Tibial nerve (tissue), 4 donors: ENCODE measurements around the gene RAPSN. TPM values are rescaled to one million over a fixed set of nuclear protein-coding genes. Genes with fewer than 3 reads are reported as not detected.

Experiments
- DNase-seq, 2 donors: peaks; one replicate each; pipeline ENCODE4 v3.0.0-alpha.2; 2019; ENCODE audit warnings: low spot score in 2 of 2
- H3K27ac ChIP-seq, 4 donors: fragments of 200-600 bp; sonication (generic) in 3 of 4; one replicate each; pipeline ENCODE4 v1.5.1; 2017 to 2019; ENCODE audit warnings: mild to moderate bottlenecking in 1 of 4
- H3K27me3 ChIP-seq, 2 donors: fragments of 200-600 bp; sonication (generic) in 1 of 2; one replicate each; pipeline versions ENCODE4 v1.5.1 to v1.6.0; 2017 to 2019
- H3K36me3 ChIP-seq, 3 donors: fragments of 200-600 bp; sonication (generic); one replicate each; pipeline ENCODE4 v1.5.1; 2018 to 2019
- H3K4me1 ChIP-seq, 4 donors: fragments of 200-600 bp; sonication (generic) in 3 of 4; one replicate each; pipeline ENCODE4 v1.5.1; 2017 to 2019
- H3K4me3 ChIP-seq, 4 donors: fragments of 200-600 bp; sonication (generic) in 3 of 4; one replicate each; pipeline ENCODE4 v1.5.1; 2017 to 2019; ENCODE audit warnings: mild to moderate bottlenecking in 1 of 4, moderate library complexity in 1 of 4
- H3K9me3 ChIP-seq, 4 donors: fragments of 200-600 bp; sonication (generic) in 3 of 4; one replicate each; pipeline ENCODE4 v1.5.1; 2017 to 2019
- CTCF ChIP-seq, 5 experiments: fragments of 200-600 bp in 3 of 5; fragments of 450-650 bp in 2 of 5; sonication (generic) in 3 of 5; IDR thresholded peaks; one replicate each; pipeline ENCODE4 v1.5.1; 2016 to 2019; ENCODE audit warnings: antibody characterized with exemption in 5 of 5, mild to moderate bottlenecking in 3 of 5, moderate library complexity in 2 of 5
- EP300 ChIP-seq, 2 donors: sonication (generic); formaldehyde crosslinking; IDR thresholded peaks; one replicate each; pipeline ENCODE4 v1.6.1; 2017; ENCODE audit warnings: antibody characterized with exemption in 2 of 2, mild to moderate bottlenecking in 1 of 2
- POLR2A ChIP-seq, 2 donors: fragments of 450-650 bp; IDR thresholded peaks; one replicate each; pipeline ENCODE4 v1.6.1; 2017; ENCODE audit warnings: antibody characterized with exemption in 2 of 2, mild to moderate bottlenecking in 2 of 2, moderate library complexity in 2 of 2
- WGBS, 2 donors: methylation state at CpG; one replicate each; pipeline ENCODE4 v1.1.5; 2018; 5-methylcytosine and 5-hydroxymethylcytosine counted together
- total RNA-seq, 4 donors: library from RNA; depleted of rRNA; stranded (reverse); fragments of >200 nt; gene quantifications; one replicate each; pipeline ENCODE4 v1.1.0, GENCODE V29; 2016

Gene RAPSN
- total RNA-seq, 4 donors from 2014 or later = 2.2 to 6.7 (median 2.7) TPM

GRCh38 chr11:47470671-47471070 lies 21.7 kb upstream of the RAPSN start:
- H3K36me3 ChIP-seq = peaks cover 0 to 67% (median 23%) of the 10 kb centered on the region in 3 donors
- no peak for DNase-seq
- 80 to 81% methylated on average over 4 of the region's 4 CpGs for WGBS, 2 donors
- H3K27ac ChIP-seq = peak overlapping the region in 1 of 4 donors; percentile 83
- peaks cover 0 to 46% (median 27%) of the 10 kb centered on the region in 4 donors for H3K4me1 ChIP-seq
- no peak for TF ChIP-seq CTCF (IDR thresholded peaks at IDR 0.05)
- no peak for TF ChIP-seq POLR2A (IDR thresholded peaks at IDR 0.05)
- TF ChIP-seq EP300 (IDR thresholded peaks at IDR 0.05) = no peak
- H3K27me3 ChIP-seq = no peaks in the 10 kb centered on the region
- no peaks in the 10 kb centered on the region for H3K9me3 ChIP-seq
- H3K4me3 ChIP-seq = no peak overlapping the region

GRCh38 chr11:47469361-47470179 lies 20.6 kb upstream of the RAPSN start:
- no peak for TF ChIP-seq EP300 (IDR thresholded peaks at IDR 0.05)
- TF ChIP-seq POLR2A (IDR thresholded peaks at IDR 0.05) = no peak
- no peak for TF ChIP-seq CTCF (IDR thresholded peaks at IDR 0.05)
- Histone ChIP-seq H3K4me3 (no peak overlapping the region), H3K9me3 (no peaks in the 10 kb centered on the region), H3K27ac (peak overlapping the region in 3 of 4 donors; percentile 40 to 94 (median 83)), H3K36me3 (peaks cover 0 to 56% (median 17%) of the 10 kb centered on the region in 3 donors), H3K4me1 (peaks cover 0 to 57% (median 33%) of the 10 kb centered on the region in 4 donors), H3K27me3 (no peaks in the 10 kb centered on the region)
- WGBS, 2 donors = 76 to 80% methylated on average over 7 of the region's 7 CpGs
- DNase-seq = no peak

- Histone ChIP-seq H3K4me1 (peaks cover 0 to 63% (median 33%) of the 10 kb centered on the region in 4 donors), H3K27ac (peak overlapping the region in 3 of 4 donors; percentile 56 to 94 (median 83)), H3K36me3 (peaks cover 0 to 47% (median 17%) of the 10 kb centered on the region in 3 donors), H3K9me3 (no peaks in the 10 kb centered on the region), H3K4me3 (no peak overlapping the region), H3K27me3 (no peaks in the 10 kb centered on the region)
- peak in 1 of 2 donors; percentile 33 for DNase-seq
- TF ChIP-seq CTCF (IDR thresholded peaks at IDR 0.05) = no peak
- TF ChIP-seq EP300 (IDR thresholded peaks at IDR 0.05) = peak in 1 of 2 donors; percentile 35
- no peak for TF ChIP-seq POLR2A (IDR thresholded peaks at IDR 0.05)
- 40 to 42% methylated on average over 8 of the region's 8 CpGs for WGBS, 2 donors
Observed at GRCh38 chr11:47468598-47469214, 19.8 kb upstream of the RAPSN start.

GRCh38 chr11:47467357-47467756 lies 18.4 kb upstream of the RAPSN start:
- peaks cover 0 to 63% (median 33%) of the 10 kb centered on the region in 4 donors for H3K4me1 ChIP-seq
- no peak for DNase-seq
- peak overlapping the region; percentile 26 to 94 (median 70) for H3K27ac ChIP-seq
- peaks cover 0 to 35% (median 13%) of the 10 kb centered on the region in 3 donors for H3K36me3 ChIP-seq
- no peak overlapping the region for H3K4me3 ChIP-seq
- WGBS, 2 donors = 73 to 79% methylated on average over 7 of the region's 7 CpGs
- H3K9me3 ChIP-seq = no peaks in the 10 kb centered on the region
- no peaks in the 10 kb centered on the region for H3K27me3 ChIP-seq
- TF ChIP-seq CTCF (IDR thresholded peaks at IDR 0.05) = no peak
- no peak for TF ChIP-seq POLR2A (IDR thresholded peaks at IDR 0.05)
- no peak for TF ChIP-seq EP300 (IDR thresholded peaks at IDR 0.05)
